ENCODE data around the gene TEAD2.
"Not testable (repeated sequence)": the region's sequence is repeated elsewhere in the genome, so short reads cannot be mapped to it uniquely, and the experiment has no call there.

Gene TEAD2

GRCh38 chr19:49383599-49383998, 21.4 kb upstream of the TEAD2 start:
- no peak for DNase-seq (ENCODE audit: low read depth)

GRCh38 chr19:49382639-49383038, 20.4 kb upstream of the TEAD2 start:
- no peak for DNase-seq (ENCODE audit: low read depth)

- DNase-seq (ENCODE audit: low read depth), result no peak
These were observed 18.2 kb upstream of the TEAD2 start for GRCh38 chr19:49380391-49380790.

GRCh38 chr19:49378512-49378911, 16.3 kb upstream of the TEAD2 start:
- no peak for DNase-seq (ENCODE audit: low read depth)

- DNase-seq (ENCODE audit: low read depth), result no peak
These were observed 12.6 kb upstream of the TEAD2 start for GRCh38 chr19:49374665-49375434.

GRCh38 chr19:49373174-49373573, 11.0 kb upstream of the TEAD2 start:
- not testable (repeated sequence) for DNase-seq (ENCODE audit: low read depth)

GRCh38 chr19:49371184-49371583, 9.0 kb upstream of the TEAD2 start:
- no peak for DNase-seq (ENCODE audit: low read depth)

- no peak for DNase-seq (ENCODE audit: low read depth)
These were observed 6.6 kb upstream of the TEAD2 start for GRCh38 chr19:49368711-49369358.

- DNase-seq (ENCODE audit: low read depth), result no peak
These were observed 3.9 kb upstream of the TEAD2 start for GRCh38 chr19:49366110-49366509.

- no peak for DNase-seq (ENCODE audit: low read depth)
These were observed 2.0 kb upstream of the TEAD2 start for GRCh38 chr19:49364083-49364737.

GRCh38 chr19:49363268-49364082, 1.3 kb upstream of the TEAD2 start, which contains the start of gene DKKL1:
Gene DKKL1 (plus strand): TSS chr19:49363877. CDS start chr19:49363999, 122 bp downstream.
- peak; percentile 97 for DNase-seq (ENCODE audit: low read depth)

GRCh38 chr19:49362929-49363267, 682 bp upstream of the TEAD2 start:
- DNase-seq (ENCODE audit: low read depth), result peak; percentile 53

GRCh38 chr19:49361438-49362047, 673 bp downstream of the TEAD2 start:
- DNase-seq (ENCODE audit: low read depth), result peak; percentile 63

- DNase-seq (ENCODE audit: low read depth), result no peak
These were observed 2.1 kb downstream of the TEAD2 start for GRCh38 chr19:49359851-49360820.

- DNase-seq (ENCODE audit: low read depth), result no peak
These were observed 5.0 kb downstream of the TEAD2 start for GRCh38 chr19:49357186-49357585.

GRCh38 chr19:49356382-49356781, 5.8 kb downstream of the TEAD2 start:
- no peak for DNase-seq (ENCODE audit: low read depth)

- no peak for DNase-seq (ENCODE audit: low read depth)
These were observed 6.3 kb downstream of the TEAD2 start for GRCh38 chr19:49355909-49356353.

- no peak for DNase-seq (ENCODE audit: low read depth)
These were observed 12.6 kb downstream of the TEAD2 start for GRCh38 chr19:49349567-49349966.

- no peak for DNase-seq (ENCODE audit: low read depth)
These were observed 13.7 kb downstream of the TEAD2 start for GRCh38 chr19:49348305-49349189.

- peak; percentile 77 for DNase-seq (ENCODE audit: low read depth)
These were observed 14.4 kb downstream of the TEAD2 start for GRCh38 chr19:49347835-49348234.
